Mucosa of stomach (tissue), 1 donor: ENCODE measurements around the gene GYG2.
"Not testable (repeated sequence)": the region's sequence is repeated elsewhere in the genome, so short reads cannot be mapped to it uniquely, and the experiment has no call there.

Source experiments
- H3K27me3 ChIP-seq: one replicate; pipeline ENCODE4 v1.7.0; 2013; ENCODE audit warnings: mild to moderate bottlenecking, low read length; ENCODE audit not compliant: control insufficient read depth, insufficient read depth
- H3K36me3 ChIP-seq: one replicate; pipeline ENCODE4 v1.7.0; 2013; ENCODE audit warnings: low read length; ENCODE audit not compliant: control insufficient read depth, insufficient read depth
- H3K4me1 ChIP-seq: one replicate; pipeline ENCODE4 v1.7.0; 2013; ENCODE audit warnings: mild to moderate bottlenecking, low read length; ENCODE audit not compliant: control insufficient read depth, insufficient read depth
- H3K4me3 ChIP-seq: one replicate; pipeline ENCODE4 v1.7.0; 2013; ENCODE audit warnings: low read length
- H3K9ac ChIP-seq: one replicate; pipeline ENCODE4 v1.7.0; 2013; ENCODE audit warnings: mild to moderate bottlenecking, low read length, moderate library complexity
- H3K9me3 ChIP-seq: one replicate; pipeline ENCODE4 v1.7.0; 2013; ENCODE audit warnings: mild to moderate bottlenecking, low read length, moderate library complexity; ENCODE audit not compliant: control insufficient read depth
- donor health status: Pancreatic carcinoma.

GYG2 gene

DNA sequence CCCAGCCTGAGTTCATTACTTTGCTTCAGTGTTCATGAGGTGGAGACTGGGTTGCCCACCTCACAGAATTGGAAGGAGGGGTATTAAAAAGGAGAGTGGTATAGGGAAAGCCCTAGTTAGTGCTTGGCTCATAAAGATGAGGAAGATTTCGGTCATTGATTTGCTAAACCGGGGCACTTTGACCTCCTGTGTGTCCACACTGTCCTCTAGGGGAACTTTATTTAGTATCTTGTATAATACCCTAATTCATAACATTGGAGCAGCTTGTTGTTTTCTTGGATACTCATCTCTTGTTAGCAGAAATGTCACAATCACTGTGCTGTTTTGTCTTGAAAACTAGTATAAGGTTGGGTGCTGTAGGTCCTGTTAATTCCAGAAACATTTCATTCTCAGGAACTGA, 49.8 kb downstream of the GYG2 start:
- no peaks in the 10 kb centered on the region for H3K4me1 ChIP-seq
- H3K27me3 ChIP-seq: no peaks in the 10 kb centered on the region
- no peak overlapping the region for H3K9ac ChIP-seq
- no peak overlapping the region for H3K4me3 ChIP-seq
- H3K9me3 ChIP-seq: no peaks in the 10 kb centered on the region
- H3K36me3 ChIP-seq: no peaks in the 10 kb centered on the region

DNA sequence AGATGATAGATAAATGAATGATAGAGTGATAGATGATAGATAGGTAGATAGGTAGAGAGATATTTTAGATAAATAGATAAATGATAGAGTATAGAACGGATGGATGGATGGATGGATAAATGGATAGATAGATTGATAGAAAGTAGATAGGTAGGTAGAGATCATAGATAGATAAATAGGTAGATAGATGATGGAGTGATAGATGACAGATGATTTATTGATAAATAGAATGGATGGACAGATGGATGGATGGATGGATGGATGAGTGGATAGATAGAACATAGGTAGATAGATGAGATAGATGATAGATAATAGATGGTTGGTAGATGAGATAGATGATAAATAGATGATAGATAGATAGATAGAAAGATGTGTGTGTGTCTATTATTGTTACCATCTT, 50.9 kb downstream of the GYG2 start:
- no peaks in the 10 kb centered on the region for H3K36me3 ChIP-seq
- no peak overlapping the region for H3K4me3 ChIP-seq
- no peaks in the 10 kb centered on the region for H3K27me3 ChIP-seq
- H3K9ac ChIP-seq: no peak overlapping the region
- H3K9me3 ChIP-seq: no peaks in the 10 kb centered on the region
- H3K4me1 ChIP-seq: no peaks in the 10 kb centered on the region

DNA sequence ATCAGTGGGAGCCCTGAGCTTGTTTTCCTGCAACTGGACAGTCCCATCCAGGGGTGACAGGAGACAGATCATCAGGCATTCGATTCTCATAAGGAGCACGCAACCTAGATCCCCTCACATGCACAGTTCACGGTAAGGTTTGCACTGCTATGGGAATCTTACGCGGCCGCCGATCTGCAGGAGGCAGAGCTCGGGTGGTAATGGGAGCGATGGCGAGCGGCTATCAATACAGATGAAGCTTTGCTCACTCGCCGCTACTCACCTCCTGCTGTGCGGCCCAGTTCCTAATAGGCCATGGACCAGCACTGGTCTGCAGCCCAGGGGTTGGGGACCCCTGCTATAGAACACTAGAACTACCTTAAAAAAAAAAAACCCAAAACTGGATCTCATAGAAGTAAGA, 55.0 kb downstream of the GYG2 start:
- H3K4me3 ChIP-seq: no peak overlapping the region
- no peak overlapping the region for H3K9ac ChIP-seq
- H3K9me3 ChIP-seq: no peaks in the 10 kb centered on the region
- H3K27me3 ChIP-seq: no peaks in the 10 kb centered on the region
- H3K4me1 ChIP-seq: no peaks in the 10 kb centered on the region
- H3K36me3 ChIP-seq: no peaks in the 10 kb centered on the region

DNA sequence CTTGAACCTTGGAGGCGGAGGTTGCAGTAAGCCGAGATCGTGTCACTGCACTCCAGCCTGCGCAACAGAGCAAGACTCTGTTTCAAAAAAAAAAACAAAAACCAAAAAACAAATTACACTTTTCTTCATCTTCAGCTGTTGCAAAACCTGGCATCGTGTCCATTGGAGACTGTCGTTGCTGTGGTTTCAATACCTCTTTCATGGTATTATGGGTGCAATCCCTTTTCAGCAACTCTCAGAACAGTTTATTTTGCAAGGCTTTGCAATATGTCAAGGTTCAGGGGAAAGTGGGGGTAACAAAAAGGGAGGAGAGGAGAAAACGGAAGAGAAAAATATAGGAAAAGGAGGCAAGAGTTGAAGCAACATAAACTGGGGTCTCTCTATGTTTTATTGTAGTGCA, 59.6 kb downstream of the GYG2 start:
- Histone ChIP-seq H3K4me3 (no peak overlapping the region), H3K4me1 (peaks cover 7% of the 10 kb centered on the region), H3K36me3 (no peaks in the 10 kb centered on the region), H3K9ac (no peak overlapping the region), H3K9me3 (no peaks in the 10 kb centered on the region), H3K27me3 (no peaks in the 10 kb centered on the region)

DNA sequence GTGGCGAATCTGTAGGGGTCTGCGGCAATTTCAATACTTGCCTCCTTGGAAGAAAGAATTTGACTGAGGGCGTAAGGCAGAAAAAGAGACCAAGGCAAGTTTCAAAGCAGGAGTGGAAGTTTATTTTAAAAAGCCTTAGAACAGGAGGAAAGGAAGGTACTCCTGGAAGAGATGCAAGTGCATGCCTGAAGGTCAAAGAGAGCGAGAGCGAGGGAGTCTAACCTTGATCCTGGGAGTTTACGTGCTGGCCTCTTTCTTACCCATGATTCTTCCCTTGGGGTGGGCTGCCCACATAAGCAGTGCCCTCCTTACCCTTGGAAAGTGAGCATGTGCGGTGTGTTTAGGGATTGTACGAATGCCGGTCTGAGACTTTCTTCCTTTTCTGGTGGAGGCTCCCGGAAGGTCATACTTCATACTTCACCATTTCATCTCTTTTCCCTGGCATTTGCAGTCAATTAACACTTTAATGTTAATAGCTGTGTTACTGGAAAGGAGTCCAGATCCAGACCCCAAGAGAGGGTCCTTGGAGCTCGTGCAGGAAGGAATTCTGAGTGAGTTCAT, 60.4 kb downstream of the GYG2 start:
- H3K36me3 ChIP-seq: no peaks in the 10 kb centered on the region
- no peaks in the 10 kb centered on the region for H3K9me3 ChIP-seq
- peak overlapping the region; percentile 62 for H3K9ac ChIP-seq
- H3K4me1 ChIP-seq: peaks cover 7% of the 10 kb centered on the region
- H3K27me3 ChIP-seq: no peaks in the 10 kb centered on the region
- peak overlapping the region; percentile 46 for H3K4me3 ChIP-seq

DNA sequence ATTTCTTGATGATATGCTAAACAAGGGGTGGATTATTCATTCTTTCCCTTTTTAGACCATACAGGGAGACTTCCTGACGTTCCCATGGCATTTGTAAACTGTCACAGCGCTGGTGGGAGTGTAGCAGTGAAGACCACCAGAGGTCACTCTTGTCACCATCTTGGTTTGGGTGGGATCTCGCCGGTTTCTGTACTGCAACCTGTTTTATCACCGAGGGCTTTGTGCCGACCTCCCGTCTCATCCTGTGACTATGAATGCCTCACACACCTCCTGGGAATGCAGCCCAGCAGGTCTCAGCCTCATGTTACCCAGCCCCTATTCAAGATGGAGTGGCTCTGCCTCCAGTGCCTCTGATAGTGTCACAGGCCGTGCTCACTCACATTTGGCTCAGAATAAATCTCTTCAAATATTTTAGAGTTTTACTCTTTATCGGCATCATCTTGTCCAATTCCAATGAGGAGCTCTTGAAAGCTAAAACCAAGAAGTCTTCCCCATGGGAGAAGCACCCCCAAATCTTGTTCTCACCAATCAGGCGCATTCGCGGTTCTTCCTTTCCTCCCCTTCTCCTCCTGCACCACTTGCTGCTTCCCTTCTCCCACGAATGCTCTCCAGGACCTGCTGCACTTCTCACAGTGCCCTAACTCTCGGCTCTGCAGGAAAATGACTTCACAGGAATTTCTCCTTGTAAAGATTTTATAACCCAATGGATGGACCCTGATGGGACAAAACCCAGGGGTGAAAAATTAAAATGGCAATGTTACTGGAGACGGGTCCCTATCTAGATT, 61.2 kb downstream of the GYG2 start:
- H3K9me3 ChIP-seq, H3K36me3 ChIP-seq, H3K27me3 ChIP-seq, H3K4me1 ChIP-seq: not testable (repeated sequence)
- Histone ChIP-seq H3K4me3 (peak overlapping the region; percentile 46), H3K9ac (peak overlapping the region; percentile 62)

DNA sequence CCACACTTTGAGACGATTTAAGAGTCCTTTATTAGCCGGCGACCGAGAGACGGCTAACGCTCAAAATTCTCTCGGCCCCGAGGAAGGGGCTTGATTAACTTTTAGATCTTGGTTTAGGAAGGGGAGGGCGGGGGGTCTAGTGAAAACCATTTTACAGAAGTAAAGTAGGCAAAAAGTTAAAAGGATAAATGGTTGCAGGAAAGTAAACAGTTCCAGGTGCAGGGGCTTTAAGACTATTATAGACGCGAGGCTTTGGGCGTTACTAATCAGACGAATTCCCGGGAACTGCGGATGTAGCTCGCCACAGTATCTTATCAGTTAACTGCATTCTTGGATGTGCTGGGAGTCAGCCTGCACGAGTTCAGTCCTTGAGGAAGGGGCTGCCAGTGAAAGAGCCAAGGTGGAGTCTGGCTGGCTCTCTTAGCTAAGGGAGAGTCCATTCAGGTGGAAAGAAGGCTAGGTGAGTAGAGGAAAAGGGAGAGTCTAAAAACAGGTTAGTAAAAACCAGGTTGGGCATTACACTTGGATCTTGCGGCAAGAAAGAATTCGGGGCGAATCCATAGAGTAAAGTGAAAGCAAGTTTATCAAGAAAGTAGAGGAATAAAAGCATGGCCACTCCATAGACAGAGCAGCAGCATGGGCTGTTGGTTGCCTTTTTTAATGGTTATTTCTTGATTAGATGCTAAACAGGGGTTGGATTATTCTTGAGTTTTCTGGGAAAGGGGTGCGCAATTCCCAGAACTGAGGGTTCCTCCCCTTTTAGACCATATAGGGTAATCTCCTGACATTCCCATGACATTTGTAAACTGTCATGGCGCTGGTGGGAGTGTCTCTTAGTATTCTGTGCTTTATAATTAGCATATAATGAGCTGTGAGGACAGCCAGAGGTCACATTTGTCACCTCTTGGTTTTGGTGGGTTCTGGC, 62.1 kb downstream of the GYG2 start:
- H3K36me3 ChIP-seq, H3K9me3 ChIP-seq, H3K9ac ChIP-seq, H3K4me3 ChIP-seq, H3K27me3 ChIP-seq: not testable (repeated sequence)
- H3K4me1 ChIP-seq: peaks cover 13% of the 10 kb centered on the region

DNA sequence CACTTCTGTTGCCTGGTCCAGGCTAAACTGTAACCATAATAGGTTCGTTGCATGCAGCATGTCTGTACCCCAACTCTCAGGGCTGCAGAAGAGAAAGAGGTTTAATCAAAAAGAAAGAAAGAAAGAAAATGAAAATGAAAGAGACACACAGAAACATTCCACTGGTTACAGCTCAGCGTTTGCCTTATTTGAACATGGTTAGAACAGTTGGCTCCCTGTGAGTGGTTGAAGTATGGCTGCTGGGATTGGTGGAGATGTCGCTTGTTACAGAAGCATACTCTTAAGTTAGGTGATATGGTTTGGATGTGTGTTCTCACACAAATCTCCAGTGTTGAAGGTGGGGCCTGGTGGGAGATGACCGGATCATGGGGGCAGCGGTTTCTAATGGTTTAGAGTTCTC, 64.1 kb downstream of the GYG2 start:
- no peak overlapping the region for H3K4me3 ChIP-seq
- H3K4me1 ChIP-seq: peaks cover 20% of the 10 kb centered on the region
- no peak overlapping the region for H3K9ac ChIP-seq
- no peaks in the 10 kb centered on the region for H3K36me3 ChIP-seq
- no peaks in the 10 kb centered on the region for H3K9me3 ChIP-seq
- H3K27me3 ChIP-seq: no peaks in the 10 kb centered on the region

DNA sequence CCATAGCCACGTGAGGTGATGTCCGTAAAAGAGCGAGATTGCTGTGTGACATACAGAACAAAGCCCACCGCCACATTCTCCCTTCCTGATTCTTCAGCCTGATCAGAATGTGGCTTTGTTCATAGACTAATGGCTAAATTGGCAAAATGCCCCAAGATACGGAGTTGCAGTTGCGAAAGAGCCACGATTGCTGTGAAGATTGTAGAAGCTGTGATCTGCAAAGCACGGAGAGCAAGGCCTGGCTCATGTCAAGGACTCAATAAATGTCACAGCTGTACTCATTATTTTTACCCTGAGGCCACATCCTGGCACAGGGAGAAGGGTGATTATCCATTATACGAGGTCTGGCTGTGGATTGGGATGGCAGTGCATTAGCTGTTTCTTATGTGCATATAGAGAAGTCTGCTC, 66.2 kb downstream of the GYG2 start:
- H3K4me3 ChIP-seq: no peak overlapping the region
- no peaks in the 10 kb centered on the region for H3K27me3 ChIP-seq
- peaks cover 33% of the 10 kb centered on the region for H3K4me1 ChIP-seq
- no peak overlapping the region for H3K9ac ChIP-seq
- H3K9me3 ChIP-seq: no peaks in the 10 kb centered on the region
- no peaks in the 10 kb centered on the region for H3K36me3 ChIP-seq

DNA sequence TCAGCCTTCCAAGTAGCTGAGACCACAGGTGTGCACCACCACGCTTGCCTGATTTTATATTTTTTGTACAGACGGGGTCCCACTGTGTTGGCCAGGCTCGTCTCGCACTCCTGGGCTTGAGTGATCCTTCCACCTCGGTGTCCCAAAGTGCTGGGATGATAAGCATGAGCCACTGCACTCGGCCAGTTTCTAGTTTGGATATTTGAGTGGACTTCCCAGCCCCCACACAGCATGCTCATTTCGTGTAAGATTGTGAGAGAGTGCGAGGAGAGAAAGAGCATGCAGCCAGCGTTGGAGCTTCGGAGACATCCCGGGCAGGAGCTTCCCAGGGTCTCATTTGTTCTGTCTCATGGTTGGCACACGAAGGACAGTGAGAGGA, 68.6 kb downstream of the GYG2 start:
- Histone ChIP-seq H3K4me3 (no peak overlapping the region), H3K9ac (no peak overlapping the region)

DNA sequence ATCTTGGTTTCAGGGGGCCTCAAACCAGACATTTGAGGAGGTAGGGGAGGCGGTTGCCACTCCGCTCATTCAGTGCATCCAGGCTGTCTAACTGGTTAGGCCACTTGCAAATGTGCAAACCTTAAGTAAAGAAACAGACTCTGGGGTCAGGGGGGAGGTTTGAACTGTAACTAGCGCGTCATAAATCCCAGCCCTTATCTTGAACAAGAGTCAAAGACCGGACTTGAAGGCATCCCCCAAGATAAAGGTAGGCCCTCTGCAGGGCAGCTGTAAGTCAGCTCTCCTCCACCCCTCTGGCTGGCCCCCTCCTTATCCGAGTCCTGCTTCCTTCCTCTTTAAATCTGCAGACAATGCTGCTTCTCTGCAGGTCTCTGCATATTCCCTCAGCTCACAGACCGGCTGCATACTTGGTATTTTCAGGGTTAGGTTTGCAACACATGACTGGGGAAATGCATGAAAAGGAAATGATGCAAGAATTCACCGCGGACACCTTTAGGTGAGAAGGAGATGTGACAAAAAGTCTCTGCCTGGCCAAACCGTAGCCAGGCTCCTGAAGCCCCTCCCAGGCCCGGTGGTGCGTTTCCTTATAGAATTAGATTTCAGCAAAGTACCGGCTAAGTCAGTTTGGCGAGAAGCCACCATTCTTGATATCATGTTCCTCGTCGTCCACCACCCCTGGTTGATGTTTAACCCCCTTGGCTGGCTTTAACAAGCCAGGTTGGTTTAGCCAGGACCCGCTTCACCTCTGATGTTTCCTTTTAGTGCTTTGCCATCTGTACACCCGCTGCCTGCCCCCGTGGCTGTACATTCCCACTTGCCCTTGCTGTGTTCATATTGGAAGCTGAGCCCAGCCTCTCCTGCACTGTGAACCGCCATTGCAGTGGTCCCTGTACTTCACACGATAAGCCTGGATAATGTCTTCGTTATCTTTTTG, 69.2 kb downstream of the GYG2 start:
- not testable (repeated sequence) for H3K36me3 ChIP-seq, H3K4me3 ChIP-seq, H3K9me3 ChIP-seq, H3K27me3 ChIP-seq
- Histone ChIP-seq H3K9ac (peak overlapping the region; percentile 47), H3K4me1 (peaks cover 27% of the 10 kb centered on the region)

More for the DNA sequence above, 68.6 kb downstream of the GYG2 start:
- Histone ChIP-seq H3K4me1 (peaks cover 27% of the 10 kb centered on the region), H3K27me3 (no peaks in the 10 kb centered on the region), H3K9me3 (no peaks in the 10 kb centered on the region), H3K36me3 (no peaks in the 10 kb centered on the region)
